PC-3 (cell line): ENCODE measurements around the gene CASP10. TPM values are rescaled to one million over a fixed set of nuclear protein-coding genes. Genes with fewer than 3 reads are reported as not detected.

ENCODE experiments used
- ATAC-seq: fragments of 200-7000 bp; cut with Tn5 transposase; 2 replicates; pipeline ENCODE4 v1.9.1; 2020; ENCODE audit warnings: mild to moderate bottlenecking, moderate library complexity
- BruUV-seq: library from RNA; stranded (reverse); fragments of 400-500 nt; replicated peaks from 2 replicates; lab custom pipeline; 2021; lab: Mats Ljungman, UMichigan
- CTCF ChIA-PET: fragments of 300-600 bp; sonication (Branson Sonifier 250); formaldehyde crosslinking; loops from one replicate; lab custom pipeline; 2022; ENCODE audit warnings: antibody characterized with exemption; lab: Charles Lee
- POLR2A ChIA-PET: fragments of 300-600 bp; sonication (Branson Sonifier 250); formaldehyde crosslinking; loops from one replicate; lab custom pipeline; 2022; ENCODE audit warnings: antibody characterized with exemption; ENCODE audit not compliant: unreplicated experiment; lab: Charles Lee
- DNase-seq: peaks from one replicate; pipeline ENCODE4 v3.0.0-alpha.2; 2015
- H2AFZ ChIP-seq: fragments of 300-600 bp; sonication (generic); 2 replicates; pipeline ENCODE4 v1.6.0; 2016; ENCODE audit warnings: antibody characterized with exemption, low read length
- H3F3A ChIP-seq: fragments of 300-600 bp; sonication (generic); one replicate; pipeline ENCODE4 v1.6.0; 2017; ENCODE audit warnings: antibody characterized with exemption, low read length, control low read depth, mild to moderate bottlenecking; ENCODE audit not compliant: unreplicated experiment
- H3K27ac ChIP-seq: fragments of 300-600 bp; sonication (generic); 2 replicates; pipeline ENCODE4 v1.5.1; 2016; ENCODE audit warnings: mild to moderate bottlenecking, low read length
- H3K27me3 ChIP-seq: fragments of 300-600 bp; sonication (generic); 2 replicates; pipeline ENCODE4 v1.6.1; 2016; ENCODE audit warnings: low read length, mixed read lengths
- H3K36me3 ChIP-seq: fragments of 300-600 bp; sonication (generic); 2 replicates; pipeline ENCODE4 v1.6.1; 2016; ENCODE audit warnings: low read depth, mixed run types, low read length, mixed read lengths
- H3K4me1 ChIP-seq: fragments of 300-600 bp; sonication (generic); 2 replicates; pipeline ENCODE4 v1.5.1; 2016; ENCODE audit warnings: low read length; ENCODE audit not compliant: insufficient read depth
- H3K4me2 ChIP-seq: fragments of 300-600 bp; sonication (generic); 2 replicates; pipeline ENCODE4 v1.6.0; 2016; ENCODE audit warnings: low read length
- H3K4me3 ChIP-seq: fragments of 300-600 bp; sonication (generic); 2 replicates; pipeline ENCODE4 v1.5.1; 2016; ENCODE audit warnings: mild to moderate bottlenecking, low read length, mixed read lengths
- H3K79me2 ChIP-seq: fragments of 300-600 bp; sonication (generic); 2 replicates; pipeline ENCODE4 v1.6.1; 2017; ENCODE audit warnings: low read length, mixed read lengths
- H3K9ac ChIP-seq: fragments of 300-600 bp; sonication (generic); 2 replicates; pipeline ENCODE4 v1.6.0; 2016; ENCODE audit warnings: mild to moderate bottlenecking, low read length
- H3K9me2 ChIP-seq: fragments of 300-600 bp; sonication (generic); replicated peaks from 2 replicates; pipeline ENCODE4 v1.6.1; 2016; ENCODE audit warnings: mixed run types, low read length, mixed read lengths
- H3K9me3 ChIP-seq: fragments of 300-600 bp; sonication (generic); 2 replicates; pipeline ENCODE4 v1.6.1; 2016; ENCODE audit warnings: low read length, mixed read lengths
- H4K20me1 ChIP-seq: fragments of 300-600 bp; sonication (generic); 2 replicates; pipeline ENCODE4 v1.6.1; 2016; ENCODE audit warnings: low read length, mixed read lengths
- EZH2 ChIP-seq: fragments of 300-600 bp; sonication (generic); IDR thresholded peaks from one replicate; pipeline ENCODE4 v1.6.1; 2017; ENCODE audit warnings: antibody characterized with exemption, mild to moderate bottlenecking, low read length; ENCODE audit not compliant: unreplicated experiment
- EZH2phosphoT487 ChIP-seq: fragments of 300-600 bp; sonication (generic); IDR thresholded peaks from 2 replicates; pipeline ENCODE4 v1.6.1; 2018; ENCODE audit warnings: mild to moderate bottlenecking, antibody characterized with exemption, low read length, borderline replicate concordance
- intact Hi-C: fragments of 100-400 bp; cut with micrococcal nuclease; formaldehyde crosslinking; loops from 2 replicates; pipeline ENCODE4 v1.9.0; 2023
- total RNA-seq: library from RNA; depleted of rRNA; stranded (reverse); fragments of >200 nt; gene quantifications from 2 replicates; pipeline ENCODE4 v1.2.3, GENCODE V29; 2014
- TF ChIP-seq, protein P1 (sequence below): fragments of 300-600 bp; sonication (generic); conservative IDR thresholded peaks from 2 replicates; pipeline ENCODE4 v1.5.1; 2017; ENCODE audit warnings: antibody characterized with exemption, low read depth, mild to moderate bottlenecking, low read length

Gene CASP10
- total RNA-seq, 1 experiment from 2014 or later = 4.2 TPM

DNA sequence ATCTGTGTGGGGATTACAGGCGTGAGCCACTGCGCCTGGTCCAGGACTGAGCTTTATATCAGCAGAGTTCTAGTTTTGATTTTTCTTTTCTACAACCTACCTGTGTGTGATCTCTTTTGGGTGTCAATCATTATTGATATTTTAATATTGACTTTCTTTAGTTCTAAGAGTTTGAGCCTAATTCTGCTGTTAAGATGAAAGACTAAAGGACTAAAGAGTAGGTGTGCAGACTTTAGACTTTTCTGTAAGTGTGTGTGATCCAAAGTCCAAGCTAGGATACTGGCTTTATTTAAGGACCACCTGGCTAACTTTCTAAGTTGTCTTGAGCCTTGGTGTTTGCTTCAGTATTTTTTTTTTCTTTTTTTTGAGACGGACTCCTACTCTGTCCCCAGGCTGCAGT is 12.4 kb downstream of the CASP10 start:
- DNase-seq (no peak), ATAC-seq (no peak)
- H3K9me3 ChIP-seq = no peaks in the 10 kb centered on the region
- H2AFZ ChIP-seq = no peak overlapping the region
- no peak overlapping the region for H3K9ac ChIP-seq
- POLR2A ChIA-PET = no interaction called here
- CTCF ChIA-PET = no interaction called here
- H3K79me2 ChIP-seq = no peaks in the 10 kb centered on the region
- TF ChIP-seq, protein P1, sequence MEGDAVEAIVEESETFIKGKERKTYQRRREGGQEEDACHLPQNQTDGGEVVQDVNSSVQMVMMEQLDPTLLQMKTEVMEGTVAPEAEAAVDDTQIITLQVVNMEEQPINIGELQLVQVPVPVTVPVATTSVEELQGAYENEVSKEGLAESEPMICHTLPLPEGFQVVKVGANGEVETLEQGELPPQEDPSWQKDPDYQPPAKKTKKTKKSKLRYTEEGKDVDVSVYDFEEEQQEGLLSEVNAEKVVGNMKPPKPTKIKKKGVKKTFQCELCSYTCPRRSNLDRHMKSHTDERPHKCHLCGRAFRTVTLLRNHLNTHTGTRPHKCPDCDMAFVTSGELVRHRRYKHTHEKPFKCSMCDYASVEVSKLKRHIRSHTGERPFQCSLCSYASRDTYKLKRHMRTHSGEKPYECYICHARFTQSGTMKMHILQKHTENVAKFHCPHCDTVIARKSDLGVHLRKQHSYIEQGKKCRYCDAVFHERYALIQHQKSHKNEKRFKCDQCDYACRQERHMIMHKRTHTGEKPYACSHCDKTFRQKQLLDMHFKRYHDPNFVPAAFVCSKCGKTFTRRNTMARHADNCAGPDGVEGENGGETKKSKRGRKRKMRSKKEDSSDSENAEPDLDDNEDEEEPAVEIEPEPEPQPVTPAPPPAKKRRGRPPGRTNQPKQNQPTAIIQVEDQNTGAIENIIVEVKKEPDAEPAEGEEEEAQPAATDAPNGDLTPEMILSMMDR = no peak
- TF ChIP-seq EZH2phosphoT487 (no peak), EZH2 (no peak)
- no peaks in the 10 kb centered on the region for H3K27me3 ChIP-seq
- H4K20me1 ChIP-seq = no peaks in the 10 kb centered on the region
- no peak overlapping the region for H3K27ac ChIP-seq
- H3K36me3 ChIP-seq = no peaks in the 10 kb centered on the region
- no peaks in the 10 kb centered on the region for H3K4me1 ChIP-seq
- intact Hi-C loops = no loop called here
- H3F3A ChIP-seq = no peaks in the 10 kb centered on the region
- BruUV-seq = no TSS peak
- H3K4me3 ChIP-seq = no peak overlapping the region
- no peaks in the 10 kb centered on the region for H3K9me2 ChIP-seq
- no peak overlapping the region for H3K4me2 ChIP-seq

DNA sequence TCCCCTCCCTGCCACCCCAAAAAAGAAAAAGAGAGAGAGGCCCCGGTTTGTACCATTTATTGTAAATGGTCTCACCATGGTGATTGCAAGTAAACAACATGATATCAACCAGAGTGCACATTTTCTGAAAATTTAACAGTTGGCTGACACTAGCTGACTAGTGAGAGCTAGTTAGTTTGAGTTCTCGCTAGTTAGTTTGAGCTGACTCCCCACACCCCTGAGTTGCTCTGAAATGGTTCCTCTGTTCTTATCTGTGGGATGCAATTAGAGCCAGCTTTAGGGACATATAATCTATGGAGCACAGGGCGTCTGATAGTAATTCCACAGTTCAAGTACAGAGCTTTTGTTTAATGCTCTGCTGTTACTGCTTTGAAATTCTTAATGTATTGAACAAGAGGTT is 13.1 kb downstream of the CASP10 start:
- Histone ChIP-seq H3K4me3 (no peak overlapping the region), H3K27ac (no peak overlapping the region), H3K4me2 (no peak overlapping the region), H3K36me3 (no peaks in the 10 kb centered on the region), H2AFZ (no peak overlapping the region), H4K20me1 (no peaks in the 10 kb centered on the region), H3K27me3 (no peaks in the 10 kb centered on the region), H3K9me2 (no peaks in the 10 kb centered on the region), H3F3A (no peaks in the 10 kb centered on the region), H3K79me2 (no peaks in the 10 kb centered on the region), H3K9ac (no peak overlapping the region), H3K9me3 (no peaks in the 10 kb centered on the region), H3K4me1 (no peaks in the 10 kb centered on the region)
- TF ChIP-seq EZH2phosphoT487 (no peak), EZH2 (no peak)
- TF ChIP-seq, protein P1 = no peak
- POLR2A ChIA-PET = no interaction called here
- CTCF ChIA-PET = no interaction called here
- DNase-seq (no peak), ATAC-seq (no peak)
- no TSS peak for BruUV-seq
- intact Hi-C loops = no loop called here

DNA sequence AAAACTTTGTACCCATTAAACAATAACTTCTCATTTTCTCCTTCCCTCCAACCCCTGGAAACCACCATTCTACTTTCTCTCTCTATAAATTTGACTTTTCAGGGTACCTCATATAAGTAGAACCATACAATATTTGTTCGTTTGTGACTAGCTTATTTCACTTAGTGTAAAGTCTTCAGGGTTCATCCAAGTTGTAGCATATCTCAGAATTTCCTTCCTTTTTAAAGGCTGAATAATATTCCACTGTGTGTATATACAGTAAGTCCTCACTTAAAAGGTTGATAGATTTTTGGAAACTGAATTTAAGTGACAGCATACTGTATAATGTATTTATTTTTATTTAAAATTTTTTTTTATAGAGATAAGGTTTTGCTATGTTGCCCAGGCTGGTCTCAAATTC is 13.9 kb downstream of the CASP10 start:
- Histone ChIP-seq H3K4me2 (no peak overlapping the region), H3K27ac (no peak overlapping the region), H3K4me1 (no peaks in the 10 kb centered on the region), H4K20me1 (no peaks in the 10 kb centered on the region), H3K36me3 (no peaks in the 10 kb centered on the region), H3K9ac (no peak overlapping the region), H3K4me3 (no peak overlapping the region), H2AFZ (no peak overlapping the region), H3K9me3 (no peaks in the 10 kb centered on the region), H3K9me2 (no peaks in the 10 kb centered on the region), H3K79me2 (no peaks in the 10 kb centered on the region), H3K27me3 (no peaks in the 10 kb centered on the region), H3F3A (no peaks in the 10 kb centered on the region)
- ChIA-PET CTCF (no interaction called here), POLR2A (no interaction called here)
- ATAC-seq (no peak), DNase-seq (no peak)
- BruUV-seq = no TSS peak
- TF ChIP-seq, protein P1 = no peak
- TF ChIP-seq EZH2phosphoT487 (no peak), EZH2 (no peak)
- intact Hi-C loops = no loop called here
